Brain microvascular endothelial cell (primary cell): Measurements from ENCODE around the gene SHC2.

Source experiments
- DNase-seq: peaks from one replicate; pipeline ENCODE4 v3.0.0-alpha.2; 2020
- H3K27ac ChIP-seq: fragments of 250-450 bp; sonication (Bioruptor Pico); 2 replicates; pipeline ENCODE4 v1.5.1; 2020; ENCODE audit warnings: mild to moderate bottlenecking, moderate library complexity
- H3K27me3 ChIP-seq: fragments of 250-450 bp; sonication (Bioruptor Pico); replicated peaks from 2 replicates; pipeline ENCODE4 v1.5.1; 2020; ENCODE audit warnings: mild to moderate bottlenecking
- H3K36me3 ChIP-seq: fragments of 250-450 bp; sonication (Bioruptor Pico); replicated peaks from 2 replicates; pipeline ENCODE4 v1.5.1; 2020; ENCODE audit warnings: mild to moderate bottlenecking
- H3K4me3 ChIP-seq: 2 replicates; pipeline ENCODE4 v1.5.1; 2011; ENCODE audit warnings: low read depth, mild to moderate bottlenecking, control low read depth, low read length, moderate library complexity
- in situ Hi-C: cut with HindIII; loops from 2 replicates; pipeline ENCODE4 v1.10.0; 2017; ENCODE audit warnings: low sequenced_read_pairs, low pct_ligation_motif_present
- TF ChIP-seq, protein P1 (sequence below): IDR thresholded peaks from 2 replicates; pipeline ENCODE4 v1.5.1; 2011; ENCODE audit warnings: low read depth, mild to moderate bottlenecking, moderate library complexity, low read length, control low read depth, inconsistent platforms; ENCODE audit errors: missing control alignments

SHC2 gene

DNA sequence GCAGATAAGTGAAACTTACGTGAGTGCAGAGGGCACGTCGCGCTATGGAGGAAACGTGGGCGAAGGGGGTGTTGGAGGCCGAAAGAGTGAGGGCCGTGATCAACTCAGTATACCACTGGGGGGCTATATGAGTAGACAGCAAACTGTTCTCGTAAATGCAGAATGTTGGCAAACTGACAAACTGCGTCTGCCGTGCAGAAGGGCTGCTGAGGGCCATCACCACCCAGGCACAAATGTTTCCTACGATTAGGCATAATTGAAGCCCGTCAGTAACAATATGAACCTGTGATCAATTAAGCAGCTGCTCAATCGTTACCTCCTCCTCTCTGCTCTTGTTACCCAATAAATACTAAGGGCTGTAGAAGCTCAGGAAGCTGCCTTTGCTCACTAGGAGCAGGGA, 18.1 kb upstream of the SHC2 start:
- TF ChIP-seq, protein P1, sequence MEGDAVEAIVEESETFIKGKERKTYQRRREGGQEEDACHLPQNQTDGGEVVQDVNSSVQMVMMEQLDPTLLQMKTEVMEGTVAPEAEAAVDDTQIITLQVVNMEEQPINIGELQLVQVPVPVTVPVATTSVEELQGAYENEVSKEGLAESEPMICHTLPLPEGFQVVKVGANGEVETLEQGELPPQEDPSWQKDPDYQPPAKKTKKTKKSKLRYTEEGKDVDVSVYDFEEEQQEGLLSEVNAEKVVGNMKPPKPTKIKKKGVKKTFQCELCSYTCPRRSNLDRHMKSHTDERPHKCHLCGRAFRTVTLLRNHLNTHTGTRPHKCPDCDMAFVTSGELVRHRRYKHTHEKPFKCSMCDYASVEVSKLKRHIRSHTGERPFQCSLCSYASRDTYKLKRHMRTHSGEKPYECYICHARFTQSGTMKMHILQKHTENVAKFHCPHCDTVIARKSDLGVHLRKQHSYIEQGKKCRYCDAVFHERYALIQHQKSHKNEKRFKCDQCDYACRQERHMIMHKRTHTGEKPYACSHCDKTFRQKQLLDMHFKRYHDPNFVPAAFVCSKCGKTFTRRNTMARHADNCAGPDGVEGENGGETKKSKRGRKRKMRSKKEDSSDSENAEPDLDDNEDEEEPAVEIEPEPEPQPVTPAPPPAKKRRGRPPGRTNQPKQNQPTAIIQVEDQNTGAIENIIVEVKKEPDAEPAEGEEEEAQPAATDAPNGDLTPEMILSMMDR: no peak
- Histone ChIP-seq H3K27me3 (no peaks in the 10 kb centered on the region), H3K27ac (no peak overlapping the region), H3K4me3 (no peak overlapping the region), H3K36me3 (no peaks in the 10 kb centered on the region)
- in situ Hi-C loops: no loop called here
- DNase-seq: no peak

DNA sequence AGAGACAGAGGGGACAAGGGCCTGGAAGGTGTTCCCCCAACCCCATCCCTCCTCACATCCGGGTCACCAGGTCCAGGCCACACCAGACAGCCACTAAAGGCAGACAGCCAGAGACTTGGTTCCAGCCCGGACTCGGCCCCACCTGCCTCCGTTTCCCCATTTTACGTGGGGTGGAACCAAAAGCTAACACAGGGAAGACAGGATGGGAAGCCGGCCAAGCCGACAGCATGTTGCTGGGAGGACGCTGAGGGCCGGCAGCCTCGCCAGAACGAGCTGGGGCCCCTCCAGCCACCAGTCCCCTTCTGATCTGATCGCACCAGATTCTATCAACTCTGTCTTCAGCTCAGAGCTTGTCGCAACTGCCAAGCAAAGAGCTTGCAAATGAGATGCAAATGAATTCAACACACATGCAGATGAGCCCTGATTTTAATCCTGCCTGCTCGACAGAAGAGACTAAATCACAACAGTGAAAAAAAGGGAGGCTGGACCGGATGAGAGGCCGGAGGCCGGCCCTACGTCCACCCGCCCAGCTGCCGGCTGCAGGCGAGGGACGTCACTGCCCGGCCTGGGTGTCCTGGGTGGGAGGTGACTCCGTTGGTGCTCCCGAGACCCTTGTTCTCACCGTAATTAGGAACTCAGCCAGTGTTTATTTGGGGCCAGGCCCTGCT, 17.5 kb upstream of the SHC2 start:
- no peak overlapping the region for H3K27ac ChIP-seq
- H3K36me3 ChIP-seq: no peaks in the 10 kb centered on the region
- no peaks in the 10 kb centered on the region for H3K27me3 ChIP-seq
- no peak for DNase-seq
- TF ChIP-seq, protein P1: no peak
- no peak overlapping the region for H3K4me3 ChIP-seq
- in situ Hi-C loops: no loop called here

DNA sequence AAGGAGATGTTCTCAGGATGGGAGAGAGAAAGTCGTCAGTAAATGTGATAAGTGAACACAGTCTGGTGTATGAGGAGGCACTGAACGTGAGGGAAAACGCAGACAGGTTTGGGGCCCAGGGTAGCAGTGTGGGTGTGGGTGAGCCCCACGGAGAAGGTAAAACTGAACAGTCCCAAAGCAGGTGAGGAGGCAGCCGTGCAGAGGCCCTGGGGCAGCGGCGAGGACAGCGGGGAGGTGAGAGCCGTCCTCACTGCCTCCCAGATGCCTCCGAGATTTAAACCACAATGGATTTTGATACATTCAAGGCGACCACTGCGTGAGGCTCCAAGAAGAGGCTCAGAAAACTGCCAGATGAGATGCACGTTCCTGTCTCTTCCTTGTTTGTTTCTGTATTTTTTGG, 14.5 kb upstream of the SHC2 start:
- Histone ChIP-seq H3K4me3 (no peak overlapping the region), H3K27me3 (no peaks in the 10 kb centered on the region), H3K36me3 (no peaks in the 10 kb centered on the region), H3K27ac (no peak overlapping the region)
- TF ChIP-seq, protein P1: no peak
- no peak for DNase-seq
- in situ Hi-C loops: no loop called here

DNA sequence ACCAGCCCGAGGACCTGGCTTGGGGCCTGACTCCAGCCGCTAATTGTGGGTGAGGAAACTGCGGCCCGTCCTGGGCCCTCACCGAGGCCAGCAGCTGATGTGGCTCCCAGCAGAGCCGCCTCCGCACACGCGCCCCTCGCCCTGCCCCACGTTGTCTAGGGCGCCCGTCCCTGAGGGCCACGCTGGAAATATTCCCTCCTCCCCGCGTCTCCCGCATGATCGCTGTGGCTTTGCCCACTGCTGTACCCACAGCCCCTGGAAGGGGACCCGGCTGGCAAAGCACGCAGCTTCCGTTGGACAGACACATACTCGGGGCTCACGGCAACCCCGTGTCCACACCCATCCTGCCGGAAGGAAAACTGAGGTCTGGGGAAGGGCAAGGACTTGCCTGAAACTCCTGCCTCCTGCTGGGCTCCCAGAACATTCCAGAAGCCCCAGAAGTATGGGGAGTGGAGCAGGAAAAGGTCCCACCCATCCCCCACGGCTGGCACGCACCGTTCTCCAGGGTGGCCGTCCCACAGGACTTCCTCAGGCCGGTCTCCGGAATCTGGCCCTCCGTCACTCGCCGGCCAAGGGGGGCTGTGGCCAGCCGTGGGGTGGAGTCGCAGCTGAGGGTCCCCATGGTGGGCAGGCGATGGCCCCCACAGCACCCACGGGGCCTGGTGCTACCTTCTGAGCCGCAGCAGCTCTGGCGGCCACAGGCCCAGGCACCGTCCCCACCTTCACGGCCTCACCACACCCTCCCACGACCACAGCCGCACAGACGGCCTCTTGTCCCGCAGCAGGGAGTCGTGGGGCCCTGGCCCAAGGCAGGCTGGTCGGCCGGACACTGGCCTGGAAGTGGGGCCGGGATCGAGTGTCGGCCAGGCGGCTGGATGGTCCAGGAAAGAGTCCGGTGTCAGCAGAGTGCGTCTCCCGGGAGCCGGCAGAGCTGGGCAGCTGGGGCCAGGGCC, 13.6 kb upstream of the SHC2 start:
- no peaks in the 10 kb centered on the region for H3K36me3 ChIP-seq
- no peak for DNase-seq
- H3K27ac ChIP-seq: no peak overlapping the region
- TF ChIP-seq, protein P1: no peak
- no peaks in the 10 kb centered on the region for H3K27me3 ChIP-seq
- H3K4me3 ChIP-seq: no peak overlapping the region
- in situ Hi-C loops: no loop called here

DNA sequence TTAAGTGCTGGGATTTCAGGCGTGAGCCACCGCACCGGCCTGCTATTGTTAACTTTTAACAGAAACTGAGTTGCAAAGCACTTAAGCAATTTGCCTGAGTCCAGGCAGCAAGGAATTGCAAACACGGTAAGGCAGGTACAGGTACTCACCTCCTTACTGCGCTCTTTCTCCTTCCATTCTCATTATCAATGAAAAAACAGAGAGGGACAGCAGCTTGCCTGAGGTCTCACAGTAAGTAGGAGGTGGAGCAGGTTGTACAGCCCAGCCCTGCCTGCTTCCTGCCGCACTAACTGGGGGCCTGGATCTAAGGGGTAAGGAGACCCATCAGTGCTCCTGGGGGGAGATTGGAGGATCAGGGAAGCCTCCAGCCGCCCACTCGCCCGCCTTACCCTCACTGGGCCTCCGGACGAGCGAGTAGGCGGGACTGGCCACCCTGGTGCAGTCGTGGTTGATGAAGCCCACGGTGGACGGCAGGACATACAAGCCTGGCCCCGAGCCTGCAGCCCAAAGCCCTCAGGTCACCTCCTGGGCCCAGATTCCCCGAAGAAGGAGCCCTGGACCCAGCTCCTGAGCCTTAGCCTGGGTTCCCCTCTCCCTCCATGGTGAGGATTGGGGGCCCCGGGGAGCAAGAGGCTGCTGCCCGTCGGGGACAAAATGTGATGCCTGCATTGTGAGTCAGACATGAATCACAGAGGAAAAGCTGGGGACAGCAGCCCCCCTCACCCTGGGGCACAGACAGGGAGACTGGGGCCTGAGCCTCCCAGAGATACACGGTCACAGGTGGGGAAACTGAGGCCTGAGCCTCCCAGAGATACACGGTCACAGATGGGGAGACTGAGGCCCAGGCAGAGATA, 11.4 kb upstream of the SHC2 start:
- Histone ChIP-seq H3K36me3 (no peaks in the 10 kb centered on the region), H3K4me3 (no peak overlapping the region), H3K27me3 (no peaks in the 10 kb centered on the region), H3K27ac (no peak overlapping the region)
- in situ Hi-C loops: no loop called here
- DNase-seq: no peak
- TF ChIP-seq, protein P1: no peak
